ENCODE measurements around the gene RAD18. TPM values are rescaled to one million over a fixed set of nuclear protein-coding genes. Genes with fewer than 3 reads are reported as not detected.

Gene RAD18
- total RNA-seq, 2 donors from 2014 or later, result 3.6 to 4.6 TPM

DNA sequence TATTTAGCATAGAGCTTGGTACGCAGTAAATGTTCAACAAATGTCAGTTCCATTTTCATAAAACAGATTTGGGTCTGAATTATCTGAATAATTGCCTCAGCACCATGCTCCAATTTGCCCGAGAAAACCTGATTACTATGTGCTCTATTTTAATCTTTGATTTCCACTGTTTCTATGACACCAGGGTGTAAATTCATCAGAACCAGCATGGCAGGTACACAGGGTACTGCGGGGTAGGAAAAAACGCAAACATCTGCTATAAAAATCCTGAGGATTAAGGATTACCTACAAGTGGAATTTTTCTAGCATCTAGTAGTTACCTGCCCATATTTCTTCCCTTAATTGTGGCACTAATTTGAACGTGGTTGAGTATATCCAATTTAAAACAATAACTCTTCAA is 70.3 kb downstream of the RAD18 start:
- intact Hi-C loops (cut with DNase I), result no loop called here
- Histone ChIP-seq H3K9me3 (no peaks in the 10 kb centered on the region), H3K4me3 (no peak overlapping the region), H3K27me3 (no peaks in the 10 kb centered on the region), H3K36me3 (replicated peaks in 1 of 2; ENCODE audit: insufficient read depth in 1 of 2, low read depth in 2 of 2) (no peaks in the 10 kb centered on the region), H3K4me1 (no peaks in the 10 kb centered on the region), H3K27ac (no peak overlapping the region)
- ATAC-seq, result no peak
- 89 to 91% methylated on average over 5 of the region's 5 CpGs for WGBS, 2 donors
- TF ChIP-seq, protein P1, sequence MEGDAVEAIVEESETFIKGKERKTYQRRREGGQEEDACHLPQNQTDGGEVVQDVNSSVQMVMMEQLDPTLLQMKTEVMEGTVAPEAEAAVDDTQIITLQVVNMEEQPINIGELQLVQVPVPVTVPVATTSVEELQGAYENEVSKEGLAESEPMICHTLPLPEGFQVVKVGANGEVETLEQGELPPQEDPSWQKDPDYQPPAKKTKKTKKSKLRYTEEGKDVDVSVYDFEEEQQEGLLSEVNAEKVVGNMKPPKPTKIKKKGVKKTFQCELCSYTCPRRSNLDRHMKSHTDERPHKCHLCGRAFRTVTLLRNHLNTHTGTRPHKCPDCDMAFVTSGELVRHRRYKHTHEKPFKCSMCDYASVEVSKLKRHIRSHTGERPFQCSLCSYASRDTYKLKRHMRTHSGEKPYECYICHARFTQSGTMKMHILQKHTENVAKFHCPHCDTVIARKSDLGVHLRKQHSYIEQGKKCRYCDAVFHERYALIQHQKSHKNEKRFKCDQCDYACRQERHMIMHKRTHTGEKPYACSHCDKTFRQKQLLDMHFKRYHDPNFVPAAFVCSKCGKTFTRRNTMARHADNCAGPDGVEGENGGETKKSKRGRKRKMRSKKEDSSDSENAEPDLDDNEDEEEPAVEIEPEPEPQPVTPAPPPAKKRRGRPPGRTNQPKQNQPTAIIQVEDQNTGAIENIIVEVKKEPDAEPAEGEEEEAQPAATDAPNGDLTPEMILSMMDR (IDR thresholded peaks at IDR 0.05), result no peak
- no peak for TF ChIP-seq POLR2A (IDR thresholded peaks at IDR 0.05)
- no peak for DNase-seq

DNA sequence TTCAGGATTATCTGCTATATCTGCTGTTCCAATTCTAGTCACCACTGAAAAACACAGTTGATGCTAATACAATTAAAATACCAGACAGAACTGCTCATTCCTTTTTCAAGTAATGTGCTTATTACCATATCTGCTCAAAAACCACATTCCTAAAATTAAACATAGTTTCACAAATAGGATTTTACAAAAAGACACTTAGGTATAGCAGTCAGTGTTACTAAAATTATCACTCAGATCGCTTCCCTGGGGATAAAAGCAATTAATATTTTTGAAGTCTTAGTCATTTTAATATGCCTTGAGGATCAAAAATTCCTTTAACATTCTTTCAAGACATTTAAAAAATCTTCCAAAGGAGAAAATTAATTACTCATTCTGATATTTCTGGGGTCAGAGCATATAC is 71.5 kb downstream of the RAD18 start:
- H3K9me3 ChIP-seq, result no peaks in the 10 kb centered on the region
- no peak for ATAC-seq
- no peaks in the 10 kb centered on the region for H3K4me1 ChIP-seq
- H3K4me3 ChIP-seq, result no peak overlapping the region
- no peaks in the 10 kb centered on the region for H3K36me3 ChIP-seq (replicated peaks in 1 of 2; ENCODE audit: insufficient read depth in 1 of 2, low read depth in 2 of 2)
- TF ChIP-seq, protein P1 (IDR thresholded peaks at IDR 0.05), result no peak
- no peak for TF ChIP-seq POLR2A (IDR thresholded peaks at IDR 0.05)
- DNase-seq, result no peak
- intact Hi-C loops (cut with DNase I), result no loop called here
- H3K27me3 ChIP-seq, result no peaks in the 10 kb centered on the region
- 80 to 84% methylated on average over 1 of the region's 1 CpG for WGBS, 2 donors
- no peak overlapping the region for H3K27ac ChIP-seq

DNA sequence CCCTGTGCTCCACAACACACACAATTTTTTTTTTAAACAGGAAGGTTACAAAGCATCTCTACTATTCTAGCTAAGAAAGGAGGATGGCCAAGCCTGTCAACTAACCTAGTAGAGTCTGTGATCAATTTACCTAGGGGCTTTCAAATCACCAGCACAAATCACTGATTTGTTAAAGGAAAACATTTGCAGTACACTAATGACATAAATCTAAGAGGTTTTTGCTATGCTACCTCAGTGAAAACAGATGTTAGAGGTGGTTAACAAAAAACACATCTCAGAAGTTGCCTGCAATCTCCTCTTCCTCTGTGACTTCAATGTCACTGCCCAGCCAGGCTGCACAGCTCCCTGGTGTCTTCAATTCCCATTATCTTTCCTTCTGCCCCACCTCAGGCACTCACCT is 72.0 kb downstream of the RAD18 start:
- Histone ChIP-seq H3K36me3 (replicated peaks in 1 of 2; ENCODE audit: insufficient read depth in 1 of 2, low read depth in 2 of 2) (no peaks in the 10 kb centered on the region), H3K27ac (no peak overlapping the region), H3K4me3 (no peak overlapping the region), H3K9me3 (no peaks in the 10 kb centered on the region), H3K4me1 (no peaks in the 10 kb centered on the region), H3K27me3 (no peaks in the 10 kb centered on the region)
- ATAC-seq, result no peak
- DNase-seq, result no peak
- intact Hi-C loops (cut with DNase I), result no loop called here
- TF ChIP-seq, protein P1 (IDR thresholded peaks at IDR 0.05), result no peak
- no peak for TF ChIP-seq POLR2A (IDR thresholded peaks at IDR 0.05)

DNA sequence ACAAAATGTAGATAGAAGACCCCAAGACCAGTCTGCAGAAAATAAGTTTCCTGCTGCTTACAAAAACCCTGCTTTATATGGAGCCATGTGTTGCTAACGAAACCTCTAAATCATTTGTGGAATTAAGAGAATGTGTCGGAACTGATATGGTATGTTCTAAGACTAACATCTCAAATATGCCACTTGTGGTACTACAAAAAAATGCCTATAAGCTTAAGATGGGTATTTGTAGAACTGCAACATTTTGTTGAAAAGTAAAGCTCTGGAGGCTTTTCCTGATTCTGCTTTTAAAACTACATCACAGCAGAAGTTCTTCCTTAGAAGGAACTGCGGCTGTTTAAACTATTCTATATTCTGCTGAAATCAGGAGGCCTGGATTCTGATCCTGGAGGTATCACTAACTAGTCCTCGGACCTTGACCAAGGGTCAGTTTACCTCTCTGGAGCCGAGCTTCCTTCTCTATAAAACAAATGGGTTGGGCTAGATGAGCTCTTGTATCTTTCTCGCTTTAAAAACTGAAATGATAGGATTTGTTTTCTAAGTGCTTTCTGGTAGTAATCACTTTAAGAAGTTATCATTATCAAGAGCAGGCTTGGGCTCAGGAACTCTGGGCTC is 74.9 kb downstream of the RAD18 start:
- no peaks in the 10 kb centered on the region for H3K27me3 ChIP-seq
- no peaks in the 10 kb centered on the region for H3K9me3 ChIP-seq
- no peak overlapping the region for H3K27ac ChIP-seq
- DNase-seq, result no peak
- no peaks in the 10 kb centered on the region for H3K4me1 ChIP-seq
- ATAC-seq, result no peak
- intact Hi-C loops (cut with DNase I), result no loop called here
- 93 to 96% methylated on average over 6 of the region's 6 CpGs for WGBS, 2 donors
- TF ChIP-seq, protein P1 (IDR thresholded peaks at IDR 0.05), result no peak
- no peak for TF ChIP-seq POLR2A (IDR thresholded peaks at IDR 0.05)
- no peaks in the 10 kb centered on the region for H3K36me3 ChIP-seq (replicated peaks in 1 of 2; ENCODE audit: insufficient read depth in 1 of 2, low read depth in 2 of 2)
- no peak overlapping the region for H3K4me3 ChIP-seq
